Thyroid gland (tissue), 4 donors: ENCODE measurements around the gene CRYZ. TPM values are rescaled to one million over a fixed set of nuclear protein-coding genes. Genes with fewer than 3 reads are reported as not detected.
"Not testable (repeated sequence)": the region's sequence is repeated elsewhere in the genome, so short reads cannot be mapped to it uniquely, and the experiment has no call there.

Experiments
- DNase-seq, 2 donors: peaks; one replicate each; pipeline ENCODE4 v3.0.0-alpha.2; 2019
- H3K27ac ChIP-seq, 3 donors: fragments of 200-600 bp; sonication (generic); 1 replicate in 2 of 3; 2 replicates in 1 of 3; pipeline ENCODE4 v1.5.1; 2016 to 2019; ENCODE audit warnings: mild to moderate bottlenecking in 1 of 3, moderate library complexity in 1 of 3
- H3K27me3 ChIP-seq: fragments of 200-600 bp; sonication (generic); one replicate; pipeline ENCODE4 v1.5.1; 2019
- H3K36me3 ChIP-seq, 2 donors: fragments of 200-600 bp; sonication (generic); one replicate each; pipeline ENCODE4 v1.5.1; 2016 to 2019
- H3K4me1 ChIP-seq, 2 donors: fragments of 200-600 bp; sonication (generic); one replicate each; pipeline ENCODE4 v1.5.1; 2017 to 2019
- H3K4me3 ChIP-seq, 3 donors: fragments of 200-600 bp; sonication (generic); replicated peaks in 1 of 3; 1 replicate in 2 of 3; 2 replicates in 1 of 3; pipeline ENCODE4 v1.5.1; 2016; ENCODE audit warnings: mild to moderate bottlenecking in 1 of 3
- H3K9me3 ChIP-seq: fragments of 200-600 bp; sonication (generic); one replicate; pipeline ENCODE4 v1.5.1; 2017
- CTCF ChIP-seq, 6 experiments: fragments of 200-600 bp in 3 of 6; fragments of 450-650 bp in 3 of 6; sonication (generic) in 3 of 6; IDR thresholded peaks; one replicate each; pipeline ENCODE4 v1.5.1; 2016 to 2019; ENCODE audit warnings: antibody characterized with exemption in 6 of 6, mild to moderate bottlenecking in 2 of 6, inconsistent platforms in 1 of 6, moderate library complexity in 1 of 6
- POLR2A ChIP-seq, 2 donors: fragments of 450-650 bp; IDR thresholded peaks; one replicate each; pipeline ENCODE4 v1.6.1; 2017; ENCODE audit warnings: antibody characterized with exemption in 2 of 2, mild to moderate bottlenecking in 2 of 2, moderate library complexity in 1 of 2
- WGBS, 2 donors: methylation state at CpG; one replicate each; pipeline ENCODE4 v1.1.5; 2017; 5-methylcytosine and 5-hydroxymethylcytosine counted together
- intact Hi-C: fragments of 100-400 bp; cut with DNase I; formaldehyde crosslinking; loops from one replicate; pipeline ENCODE4 v1.15.1; 2023
- total RNA-seq, 4 donors: library from RNA; depleted of rRNA; stranded (reverse); fragments of >200 nt; gene quantifications; one replicate each; pipeline ENCODE4 v1.2.3, GENCODE V29; 2016

Gene CRYZ
- total RNA-seq, 4 donors from 2014 or later = 45.3 to 92.1 (median 58.0) TPM

- peak; percentile 8 to 10 for DNase-seq
- WGBS, 2 donors = 4 to 5% methylated on average over 31 to 42 of the region's 44 CpGs
- no peaks in the 10 kb centered on the region for H3K36me3 ChIP-seq
- no peak within 1 kb of the TSS for H3K27ac ChIP-seq
- H3K27me3 ChIP-seq = no peaks in the 10 kb centered on the region
- H3K9me3 ChIP-seq = no peaks in the 10 kb centered on the region
- H3K4me3 ChIP-seq = peak within 1 kb of the TSS in 2 of 3 donors; percentile 9 to 24
- intact Hi-C loops = no loop called here
- TF ChIP-seq POLR2A (IDR thresholded peaks at IDR 0.05) (no peak), CTCF (IDR thresholded peaks at IDR 0.05) (no peak)
- H3K4me1 ChIP-seq = peaks cover 0 to 7% of the 10 kb centered on the region in 2 donors
These were observed 59.3 kb downstream of the CRYZ start, which contains the start of gene ERICH3 for GRCh38 chr1:74673351-74674111. Gene ERICH3 (minus strand): TSS chr1:74673792. CDS start chr1:74673519, 273 bp downstream.

- H3K36me3 ChIP-seq, H3K27ac ChIP-seq, H3K27me3 ChIP-seq, H3K4me3 ChIP-seq, H3K9me3 ChIP-seq, intact Hi-C loops, DNase-seq, H3K4me1 ChIP-seq: not testable (repeated sequence)
- 84 to 88% methylated on average over 3 of the region's 3 CpGs for WGBS, 2 donors
These were observed 62.0 kb downstream of the CRYZ start for GRCh38 chr1:74670866-74671265.

Other genes starting within 250 kb of the CRYZ start
- gene LRRC53, start 220.4 kb downstream of the CRYZ start, total RNA-seq = not detected
- under 1 TPM in 2 of 4 donors, not detected in 2; 0.11 to 0.40 TPM for gene ERICH3, start 59.3 kb downstream of the CRYZ start, total RNA-seq
- gene TYW3, start 102 bp upstream of the CRYZ start, total RNA-seq = 10 to 100 TPM; 18.0 to 23.5 (median 21.1) TPM